ENCODE results near the gene TOM1L2. TPM values are rescaled to one million over a fixed set of nuclear protein-coding genes. Genes with fewer than 3 reads are reported as not detected.

The TOM1L2 gene
- total and polyA plus RNA-seq, 2 of the 4 experiments (the other 2 are of a cell fraction) = 34.4 to 51.7 TPM

DNA sequence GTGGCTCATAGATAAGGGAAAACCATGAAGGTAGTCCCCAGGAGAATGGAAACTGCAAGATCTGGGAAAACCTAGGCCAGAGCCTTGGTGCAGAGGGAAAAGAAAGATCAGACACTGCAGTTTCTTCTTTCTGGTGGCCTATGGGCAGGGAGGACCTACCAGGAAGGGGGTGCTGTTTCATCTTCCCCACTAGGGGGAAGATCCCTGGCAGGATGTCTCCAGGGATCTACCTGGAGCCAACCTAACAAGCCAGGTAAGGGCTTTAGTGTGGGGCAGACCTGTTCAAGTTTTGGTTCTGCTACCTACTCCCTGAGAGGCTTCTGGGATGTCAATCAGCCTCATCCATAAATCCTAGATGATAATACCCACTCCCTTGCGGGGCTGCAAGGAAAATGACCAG is 21.4 kb downstream of the TOM1L2 start:
- TF ChIP-seq, protein P1, sequence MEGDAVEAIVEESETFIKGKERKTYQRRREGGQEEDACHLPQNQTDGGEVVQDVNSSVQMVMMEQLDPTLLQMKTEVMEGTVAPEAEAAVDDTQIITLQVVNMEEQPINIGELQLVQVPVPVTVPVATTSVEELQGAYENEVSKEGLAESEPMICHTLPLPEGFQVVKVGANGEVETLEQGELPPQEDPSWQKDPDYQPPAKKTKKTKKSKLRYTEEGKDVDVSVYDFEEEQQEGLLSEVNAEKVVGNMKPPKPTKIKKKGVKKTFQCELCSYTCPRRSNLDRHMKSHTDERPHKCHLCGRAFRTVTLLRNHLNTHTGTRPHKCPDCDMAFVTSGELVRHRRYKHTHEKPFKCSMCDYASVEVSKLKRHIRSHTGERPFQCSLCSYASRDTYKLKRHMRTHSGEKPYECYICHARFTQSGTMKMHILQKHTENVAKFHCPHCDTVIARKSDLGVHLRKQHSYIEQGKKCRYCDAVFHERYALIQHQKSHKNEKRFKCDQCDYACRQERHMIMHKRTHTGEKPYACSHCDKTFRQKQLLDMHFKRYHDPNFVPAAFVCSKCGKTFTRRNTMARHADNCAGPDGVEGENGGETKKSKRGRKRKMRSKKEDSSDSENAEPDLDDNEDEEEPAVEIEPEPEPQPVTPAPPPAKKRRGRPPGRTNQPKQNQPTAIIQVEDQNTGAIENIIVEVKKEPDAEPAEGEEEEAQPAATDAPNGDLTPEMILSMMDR (conservative IDR thresholded peaks at IDR 0.05; ENCODE audit: low read depth, low read length) = 0 out of 2 replicates have a peak, but pooled peaks have one; percentile 22
- TF ChIP-seq RCOR1 (IDR thresholded peaks at IDR 0.05; ENCODE audit: insufficient replicate concordance, low read length) = no peak
- H3K27me3 ChIP-seq (ENCODE audit: control insufficient read depth, insufficient read depth, low read length) = no peaks in the 10 kb centered on the region
- no peak overlapping the region for H2BK5ac ChIP-seq (ENCODE audit: low read depth, low read length, poor library complexity, severe bottlenecking)
- no peaks in the 10 kb centered on the region for H3K9me3 ChIP-seq (ENCODE audit: control insufficient read depth, insufficient read depth, low read length)
- peaks cover 51 to 86% of the 10 kb centered on the region in 2 experiments for H3K79me1 ChIP-seq (ENCODE audit: low read depth in 1 of 2, low read length in 2 of 2)
- no peak overlapping the region for H3K56ac ChIP-seq (ENCODE audit: extremely low read depth, insufficient read depth, low read length)
- no TSS peak for BruUV-seq (replicated peaks)
- in situ Hi-C loops (cut with MboI; ENCODE audit: low sequenced_read_pairs) (no loop called here), dilution Hi-C loops (cut with HindIII; ENCODE audit: low sequenced_read_pairs, unreplicated experiment) (no loop called here), intact Hi-C loops (cut with micrococcal nuclease) (no loop called here)
- H3K9ac ChIP-seq (ENCODE audit: low read depth, low read length) = no peak overlapping the region
- no peaks in the 10 kb centered on the region for H3K36me3 ChIP-seq (ENCODE audit: control insufficient read depth, insufficient read depth, low read length)
- peak overlapping the region; percentile 56 for H3K4ac ChIP-seq (ENCODE audit: low read depth, low read length)
- H3K18ac ChIP-seq (ENCODE audit: low read depth, low read length) = no peak overlapping the region
- CTCF ChIA-PET = interaction anchor here (0.6 kb wide), 1 partner anchor 82 kb away, joined by 4 read pairs; no protein-coding TSS in a partner anchor
- H3K4me3 ChIP-seq (ENCODE audit: insufficient read depth, low read depth, low read length) = no peak overlapping the region
- DNase-seq (no peak), ATAC-seq (ENCODE audit: low read depth) (no peak)
- H2BK20ac ChIP-seq (ENCODE audit: low read depth, low read length) = no peak overlapping the region
- peak overlapping the region in 1 of 2 experiments; percentile 24; a peak in 1 of 4 replicates for H4K8ac ChIP-seq (ENCODE audit: low read depth in 2 of 2, low read length in 2 of 2)
- H3K4me2 ChIP-seq (ENCODE audit: low read depth, low read length) = no peak overlapping the region
- POLR2A ChIA-PET (ENCODE audit: unreplicated experiment) = no interaction called here
- peaks cover 48% of the 10 kb centered on the region for H3K9me1 ChIP-seq (ENCODE audit: insufficient read depth, low read length)
- H2BK120ac ChIP-seq (ENCODE audit: low read depth, low read length) = peak overlapping the region; percentile 57; the same call in 1 of the 2 replicates
- H2AK5ac ChIP-seq (ENCODE audit: low read depth, low read length) = no peak overlapping the region
- H3K14ac ChIP-seq (replicated peaks; ENCODE audit: low read depth, low read length) = peak overlapping the region; percentile 7
- H3K23ac ChIP-seq (ENCODE audit: low read depth, low read length) = 0 out of 2 replicates have a peak overlapping the region, but pooled peaks have one; percentile 46
- H4K91ac ChIP-seq (ENCODE audit: insufficient read depth, low read depth, low read length) = peak overlapping the region; percentile 13; the same call in 1 of the 2 replicates
- peak overlapping the region; percentile 21; the same call in 1 of the 2 replicates for H4K5ac ChIP-seq (ENCODE audit: low read depth, low read length)
- H2AK9ac ChIP-seq (replicated peaks; ENCODE audit: low read depth, low read length, poor library complexity) = no peak overlapping the region
- peaks cover 9% of the 10 kb centered on the region; the same call in 1 of the 2 replicates for H4K20me1 ChIP-seq (ENCODE audit: insufficient read depth, low read length)
- H3K27ac ChIP-seq (ENCODE audit: insufficient read depth, low read length) = no peak overlapping the region
- H2BK15ac ChIP-seq (ENCODE audit: low read depth, low read length) = peak overlapping the region; percentile 49; the same call in 1 of the 3 replicates
- no CpG with 5 or more reads among the region's 1 CpG for WGBS, 2 experiments (ENCODE audit: extremely low coverage in 2 of 2, insufficient read length in 1 of 2)
- H3K4me1 ChIP-seq (ENCODE audit: control insufficient read depth, insufficient read depth, low read length) = peaks cover 16% of the 10 kb centered on the region
- no peak overlapping the region for H2AFZ ChIP-seq (replicated peaks; ENCODE audit: low read length, poor library complexity)

Data from IMR-90 (cell line).